BLaER1 (cell line): Measurements from ENCODE around the gene LRRFIP1.

Experiments used
- H3K27ac ChIP-seq: shearing (Covaris generic); formaldehyde crosslinking; 2 replicates; pipeline ENCODE4 v1.8.1; 2022
- H3K27me3 ChIP-seq: shearing (Covaris generic); formaldehyde crosslinking; 2 replicates; pipeline ENCODE4 v1.8.1; 2022
- H3K36me3 ChIP-seq: shearing (Covaris generic); formaldehyde crosslinking; 2 replicates; pipeline ENCODE4 v1.8.1; 2022
- H3K4me1 ChIP-seq: shearing (Covaris generic); formaldehyde crosslinking; 2 replicates; pipeline ENCODE4 v1.8.1; 2022
- H3K4me2 ChIP-seq: shearing (Covaris generic); formaldehyde crosslinking; 2 replicates; pipeline ENCODE4 v1.8.1; 2022
- H3K4me3 ChIP-seq: shearing (Covaris generic); formaldehyde crosslinking; 2 replicates; pipeline ENCODE4 v1.8.1; 2022
- H3K9ac ChIP-seq: shearing (Covaris generic); formaldehyde crosslinking; 2 replicates; pipeline ENCODE4 v1.8.1; 2022
- H3K9me3 ChIP-seq: shearing (Covaris generic); formaldehyde crosslinking; 2 replicates; pipeline ENCODE4 v1.8.1; 2022
- H4K20me1 ChIP-seq: shearing (Covaris generic); formaldehyde crosslinking; 2 replicates; pipeline ENCODE4 v1.8.1; 2022
- Cebpa-rat ChIP-seq: shearing (Covaris generic); IDR thresholded peaks from 2 replicates; pipeline ENCODE4 v1.8.1; 2022

LRRFIP1 gene

GRCh38 chr2:237691029-237691907 is 63.9 kb downstream of the LRRFIP1 start:
- H3K9ac ChIP-seq, result peak overlapping the region; percentile 74
- H3K27me3 ChIP-seq, result no peaks in the 10 kb centered on the region
- H3K36me3 ChIP-seq, result 0 out of 2 replicates have a peak, but pooled peaks cover 5% of the 10 kb centered on the region
- H3K9me3 ChIP-seq, result no peaks in the 10 kb centered on the region
- H4K20me1 ChIP-seq, result peaks cover 93% of the 10 kb centered on the region
- peak overlapping the region; percentile 42 for H3K27ac ChIP-seq
- H3K4me3 ChIP-seq, result peak overlapping the region; percentile 80
- H3K4me1 ChIP-seq, result peaks cover 79% of the 10 kb centered on the region
- peak overlapping the region; percentile 99 for H3K4me2 ChIP-seq
- no peak for TF ChIP-seq Cebpa-rat

- Histone ChIP-seq H3K4me1 (peaks cover 79% of the 10 kb centered on the region), H4K20me1 (peaks cover 93% of the 10 kb centered on the region)
Measured at GRCh38 chr2:237691908-237692600, 64.7 kb downstream of the LRRFIP1 start.

DNA sequence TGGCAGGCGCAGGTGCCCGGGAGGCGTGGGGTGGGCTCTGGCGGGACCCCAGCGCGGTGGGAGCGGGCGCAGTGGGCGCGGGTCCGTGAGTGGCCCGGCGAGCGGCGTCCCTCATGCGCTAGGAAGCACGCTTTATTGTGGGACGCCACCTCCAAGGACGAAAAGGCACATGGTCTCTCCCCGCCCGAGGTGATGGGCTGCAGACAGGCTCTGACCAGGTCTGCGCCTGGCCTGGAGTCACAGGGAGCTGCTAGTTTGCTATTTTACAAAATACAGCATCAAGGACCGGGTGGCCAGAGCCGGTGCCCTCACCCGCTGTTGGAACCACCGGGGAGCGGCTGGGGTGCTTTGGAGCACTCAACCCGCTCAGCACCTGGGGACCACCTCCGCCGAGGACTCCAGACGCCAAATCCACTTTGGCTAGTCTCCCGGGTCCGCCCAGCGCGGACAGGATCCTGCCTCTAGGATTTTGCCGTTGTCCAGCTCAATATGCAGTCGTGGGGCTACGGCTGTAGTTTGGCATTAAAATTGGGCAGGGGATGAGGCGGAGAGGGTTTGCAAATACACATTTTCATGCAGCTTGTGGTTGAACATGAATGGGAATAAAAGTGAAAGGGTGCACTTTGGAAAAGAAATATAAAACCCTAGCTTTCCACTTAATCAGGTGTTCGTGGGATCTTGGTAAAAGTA is 65.4 kb downstream of the LRRFIP1 start:
- peak overlapping the region; percentile 98 for H3K4me2 ChIP-seq
- peak overlapping the region; percentile 91 for H3K9ac ChIP-seq
- peak overlapping the region; percentile 78 for H3K4me3 ChIP-seq
- peaks cover 93% of the 10 kb centered on the region for H4K20me1 ChIP-seq
- no peaks in the 10 kb centered on the region for H3K9me3 ChIP-seq
- peaks cover 79% of the 10 kb centered on the region for H3K4me1 ChIP-seq
- TF ChIP-seq Cebpa-rat, result no peak
- peak overlapping the region; percentile 87 for H3K27ac ChIP-seq
- H3K36me3 ChIP-seq, result no peaks in the 10 kb centered on the region
- no peaks in the 10 kb centered on the region for H3K27me3 ChIP-seq

More at GRCh38 chr2:237691908-237692600, 64.7 kb downstream of the LRRFIP1 start:
- Histone ChIP-seq H3K4me3 (peak overlapping the region; percentile 80), H3K36me3 (no peaks in the 10 kb centered on the region), H3K9ac (peak overlapping the region; percentile 91), H3K9me3 (no peaks in the 10 kb centered on the region), H3K27me3 (no peaks in the 10 kb centered on the region), H3K4me2 (peak overlapping the region; percentile 99), H3K27ac (peak overlapping the region; percentile 87)
- no peak for TF ChIP-seq Cebpa-rat

DNA sequence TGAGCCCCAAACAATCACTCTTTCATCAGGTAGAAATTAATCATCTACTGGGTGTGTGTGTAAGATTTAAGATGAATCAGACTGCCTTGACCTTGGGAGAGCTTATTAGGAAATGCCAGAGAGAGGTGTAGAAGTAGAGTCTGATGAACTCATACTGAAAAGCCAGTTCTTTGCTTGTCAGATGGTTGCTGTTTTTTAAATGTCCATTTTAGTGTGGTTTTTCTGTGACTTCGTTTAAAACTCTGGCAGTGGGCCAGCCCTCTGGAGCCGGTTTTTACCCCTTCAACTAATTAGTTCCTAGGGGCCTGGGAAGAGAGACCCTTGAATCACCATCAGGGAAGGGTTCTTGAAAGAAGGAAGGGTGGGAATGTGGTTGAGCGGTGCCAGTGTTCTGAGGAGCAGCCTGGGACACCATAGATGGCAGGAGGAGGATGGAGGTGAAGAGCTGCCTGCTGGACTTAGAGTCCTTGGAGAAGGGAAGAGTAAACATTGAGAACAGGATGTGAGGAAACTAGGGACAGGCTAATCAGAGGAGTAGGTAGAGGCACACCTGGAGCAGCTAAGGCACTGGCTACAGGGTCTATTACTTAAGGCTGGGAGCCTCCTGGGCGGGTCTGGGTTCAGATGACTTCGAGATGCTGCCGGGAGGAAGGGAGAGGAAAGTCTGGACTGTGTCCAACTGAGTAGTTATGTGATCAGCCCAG is 66.1 kb downstream of the LRRFIP1 start:
- H3K9ac ChIP-seq, result peak overlapping the region; percentile 91
- peaks cover 79% of the 10 kb centered on the region for H3K4me1 ChIP-seq

GRCh38 chr2:237694415-237695194 is 67.2 kb downstream of the LRRFIP1 start:
- Histone ChIP-seq H3K27me3 (no peaks in the 10 kb centered on the region), H3K4me1 (peaks cover 79% of the 10 kb centered on the region), H4K20me1 (peaks cover 93% of the 10 kb centered on the region), H3K27ac (peak overlapping the region; percentile 87), H3K4me2 (peak overlapping the region; percentile 98), H3K4me3 (peak overlapping the region; percentile 78), H3K36me3 (no peaks in the 10 kb centered on the region), H3K9me3 (no peaks in the 10 kb centered on the region), H3K9ac (peak overlapping the region; percentile 91)
- no peak for TF ChIP-seq Cebpa-rat

More for the DNA sequence above, 66.1 kb downstream of the LRRFIP1 start:
- peak overlapping the region; percentile 87 for H3K27ac ChIP-seq
- peaks cover 93% of the 10 kb centered on the region for H4K20me1 ChIP-seq
- peak overlapping the region; percentile 78 for H3K4me3 ChIP-seq
- H3K4me2 ChIP-seq, result peak overlapping the region; percentile 98
- H3K9me3 ChIP-seq, result no peaks in the 10 kb centered on the region
- no peaks in the 10 kb centered on the region for H3K27me3 ChIP-seq
- no peak for TF ChIP-seq Cebpa-rat
- H3K36me3 ChIP-seq, result no peaks in the 10 kb centered on the region

DNA sequence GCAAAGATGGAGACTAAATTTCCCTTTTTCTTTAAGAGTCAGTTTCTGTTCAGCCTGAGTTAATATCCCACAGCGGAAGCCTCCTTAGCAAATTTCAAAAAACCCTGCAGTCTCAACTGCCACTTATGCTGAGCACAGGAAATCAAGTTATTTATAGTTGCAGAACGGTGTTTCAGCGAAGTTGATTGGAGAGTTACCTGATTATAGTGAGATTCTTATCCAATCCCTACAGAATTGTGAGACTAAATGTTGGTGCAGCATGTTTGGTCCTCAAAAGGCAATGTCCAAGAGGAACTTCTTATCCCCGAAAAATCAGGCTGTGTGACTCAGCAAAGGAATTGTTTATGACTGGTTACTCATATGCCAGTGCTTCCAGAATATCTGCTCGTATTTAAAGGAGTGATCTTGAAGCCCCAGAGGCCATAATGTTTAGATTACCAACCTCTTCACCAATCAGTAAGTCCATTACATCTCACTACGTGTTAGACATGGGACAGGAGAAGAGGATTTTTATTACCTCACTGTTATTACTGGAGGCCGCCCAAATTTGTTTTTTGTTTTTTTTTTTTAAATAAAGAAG is 67.9 kb downstream of the LRRFIP1 start:
- H3K9ac ChIP-seq, result peak overlapping the region; percentile 91
- no peaks in the 10 kb centered on the region for H3K9me3 ChIP-seq
- peak overlapping the region; percentile 98 for H3K4me2 ChIP-seq
- peaks cover 93% of the 10 kb centered on the region for H4K20me1 ChIP-seq
- no peak for TF ChIP-seq Cebpa-rat
- peaks cover 79% of the 10 kb centered on the region for H3K4me1 ChIP-seq
- H3K4me3 ChIP-seq, result peak overlapping the region; percentile 78
- no peaks in the 10 kb centered on the region for H3K27me3 ChIP-seq
- no peaks in the 10 kb centered on the region for H3K36me3 ChIP-seq
- peak overlapping the region; percentile 87 for H3K27ac ChIP-seq

DNA sequence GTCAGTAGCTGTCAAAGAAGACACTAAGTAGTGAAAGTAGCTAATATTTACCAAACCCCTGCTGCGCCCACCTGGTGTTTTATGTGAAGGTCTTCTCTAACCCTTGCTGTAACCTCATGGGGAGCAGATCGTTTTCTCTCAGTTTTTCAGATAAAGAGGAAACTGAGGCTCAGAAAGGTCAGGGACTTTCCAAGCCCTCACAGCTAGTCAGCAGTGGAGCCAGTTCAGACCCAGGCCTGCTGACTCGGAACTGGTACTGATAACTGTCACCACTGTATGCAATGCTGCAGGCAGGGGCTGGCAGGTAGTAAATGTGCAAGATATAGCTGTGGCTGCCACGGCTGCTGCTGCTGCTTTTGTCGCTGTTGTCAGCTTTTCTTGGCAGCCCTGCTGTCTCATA is 69.1 kb downstream of the LRRFIP1 start:
- H4K20me1 ChIP-seq, result peaks cover 93% of the 10 kb centered on the region
- peak overlapping the region; percentile 78 for H3K4me3 ChIP-seq
- no peaks in the 10 kb centered on the region for H3K36me3 ChIP-seq
- no peak for TF ChIP-seq Cebpa-rat
- no peaks in the 10 kb centered on the region for H3K9me3 ChIP-seq
- peaks cover 79% of the 10 kb centered on the region for H3K4me1 ChIP-seq
- H3K27me3 ChIP-seq, result no peaks in the 10 kb centered on the region
- H3K4me2 ChIP-seq, result peak overlapping the region; percentile 98
- H3K27ac ChIP-seq, result peak overlapping the region; percentile 87
- H3K9ac ChIP-seq, result peak overlapping the region; percentile 66

- peak overlapping the region; percentile 59; the same call in 1 of the 2 replicates for H3K9ac ChIP-seq
- no peaks in the 10 kb centered on the region for H3K9me3 ChIP-seq
- peak overlapping the region; percentile 98 for H3K4me2 ChIP-seq
- no peak for TF ChIP-seq Cebpa-rat
- peaks cover 91% of the 10 kb centered on the region for H3K4me1 ChIP-seq
- peak overlapping the region; percentile 87 for H3K27ac ChIP-seq
- peaks cover 99% of the 10 kb centered on the region for H4K20me1 ChIP-seq
- no peaks in the 10 kb centered on the region for H3K27me3 ChIP-seq
- H3K4me3 ChIP-seq, result peak overlapping the region; percentile 78
- H3K36me3 ChIP-seq, result no peaks in the 10 kb centered on the region
Measured at GRCh38 chr2:237697586-237698357, 70.4 kb downstream of the LRRFIP1 start.
